Adrenal gland (tissue), 5 donors: ENCODE data around the gene GRHL3.

Source experiments
- POLR2A ChIP-seq, 2 donors: fragments of 450-650 bp; IDR thresholded peaks; one replicate each; pipeline ENCODE4 v1.6.1; 2017; ENCODE audit warnings: antibody characterized with exemption in 2 of 2, mild to moderate bottlenecking in 2 of 2, moderate library complexity in 1 of 2
- TF ChIP-seq, protein P1 (sequence below), 6 experiments: fragments of 450-650 bp in 4 of 6; fragments of 200-600 bp in 2 of 6; sonication (generic) in 1 of 6; IDR thresholded peaks; 1 replicate in 5 of 6; 2 replicates in 1 of 6; pipeline versions ENCODE4 v1.5.1 to v1.8.0; 2016 to 2021; ENCODE audit warnings: antibody characterized with exemption in 6 of 6, mild to moderate bottlenecking in 2 of 6, moderate library complexity in 1 of 6
- donor health status: DM: no; HTN: no; CAD: no.

DNA sequence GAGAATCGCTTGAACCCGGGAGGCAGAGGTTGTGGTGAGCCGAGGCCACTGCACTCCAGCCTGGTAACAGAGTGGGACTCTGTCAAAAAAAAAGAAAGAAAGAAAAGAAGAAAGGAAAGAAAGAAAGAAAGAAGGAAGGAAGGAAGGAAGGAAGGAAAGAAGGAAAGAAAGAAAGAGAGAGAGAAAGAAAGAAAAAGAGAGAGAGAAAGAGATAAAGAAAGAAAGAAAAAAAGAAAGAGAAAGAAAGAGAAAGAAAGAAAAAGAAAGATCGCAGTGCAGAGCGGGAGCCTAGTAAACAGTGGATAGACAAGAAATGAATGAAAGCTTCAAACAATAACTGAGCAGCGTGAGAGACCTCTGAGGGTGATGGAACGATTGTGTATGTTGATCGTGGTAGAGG, 20.6 kb upstream of the GRHL3 start:
- TF ChIP-seq, protein P1, sequence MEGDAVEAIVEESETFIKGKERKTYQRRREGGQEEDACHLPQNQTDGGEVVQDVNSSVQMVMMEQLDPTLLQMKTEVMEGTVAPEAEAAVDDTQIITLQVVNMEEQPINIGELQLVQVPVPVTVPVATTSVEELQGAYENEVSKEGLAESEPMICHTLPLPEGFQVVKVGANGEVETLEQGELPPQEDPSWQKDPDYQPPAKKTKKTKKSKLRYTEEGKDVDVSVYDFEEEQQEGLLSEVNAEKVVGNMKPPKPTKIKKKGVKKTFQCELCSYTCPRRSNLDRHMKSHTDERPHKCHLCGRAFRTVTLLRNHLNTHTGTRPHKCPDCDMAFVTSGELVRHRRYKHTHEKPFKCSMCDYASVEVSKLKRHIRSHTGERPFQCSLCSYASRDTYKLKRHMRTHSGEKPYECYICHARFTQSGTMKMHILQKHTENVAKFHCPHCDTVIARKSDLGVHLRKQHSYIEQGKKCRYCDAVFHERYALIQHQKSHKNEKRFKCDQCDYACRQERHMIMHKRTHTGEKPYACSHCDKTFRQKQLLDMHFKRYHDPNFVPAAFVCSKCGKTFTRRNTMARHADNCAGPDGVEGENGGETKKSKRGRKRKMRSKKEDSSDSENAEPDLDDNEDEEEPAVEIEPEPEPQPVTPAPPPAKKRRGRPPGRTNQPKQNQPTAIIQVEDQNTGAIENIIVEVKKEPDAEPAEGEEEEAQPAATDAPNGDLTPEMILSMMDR (IDR thresholded peaks at IDR 0.05): no peak
- no peak for TF ChIP-seq POLR2A (IDR thresholded peaks at IDR 0.05)
